HT-29 (cell line): Measurements from ENCODE around the gene TUBB6. TPM values are rescaled to one million over a fixed set of nuclear protein-coding genes. Genes with fewer than 3 reads are reported as not detected.

Experiments used
- DNase-seq: peaks from one replicate; pipeline ENCODE4 v3.0.0-alpha.2; 2015; ENCODE audit warnings: low spot score
- total RNA-seq: library from RNA; depleted of rRNA; stranded (reverse); fragments of >200 nt; shearing (Covaris generic); gene quantifications from 2 replicates; pipeline ENCODE4 v1.2.3, GENCODE V29; 2014

The TUBB6 gene
- total RNA-seq, 1 experiment from 2014 or later, result not detected

- DNase-seq, result no peak
Observed at GRCh38 chr18:12313530-12314245, 5.6 kb downstream of the TUBB6 start.

- no peak for DNase-seq
Observed at GRCh38 chr18:12314591-12315305, 6.7 kb downstream of the TUBB6 start.

GRCh38 chr18:12315490-12315889 is 7.4 kb downstream of the TUBB6 start:
- DNase-seq, result no peak

- DNase-seq, result no peak
Observed at GRCh38 chr18:12315911-12316310, 7.9 kb downstream of the TUBB6 start.

- DNase-seq, result no peak
Observed at GRCh38 chr18:12317664-12318333, 9.8 kb downstream of the TUBB6 start.

- DNase-seq, result no peak
Observed at GRCh38 chr18:12318334-12318697, 10.3 kb downstream of the TUBB6 start.

- DNase-seq, result no peak
Observed at GRCh38 chr18:12318857-12319256, 10.8 kb downstream of the TUBB6 start.

GRCh38 chr18:12321333-12321732 is 13.3 kb downstream of the TUBB6 start:
- no peak for DNase-seq

GRCh38 chr18:12324991-12325725 is 17.1 kb downstream of the TUBB6 start:
- DNase-seq, result no peak

- DNase-seq, result no peak
Observed at GRCh38 chr18:12325726-12326245, 17.7 kb downstream of the TUBB6 start.

GRCh38 chr18:12326711-12327460 is 18.8 kb downstream of the TUBB6 start:
- no peak for DNase-seq

- peak; percentile 90 for DNase-seq
Observed at GRCh38 chr18:12327510-12328178, 19.6 kb downstream of the TUBB6 start.

GRCh38 chr18:12328179-12328823 is 20.3 kb downstream of the TUBB6 start:
- no peak for DNase-seq

- DNase-seq, result no peak
Observed at GRCh38 chr18:12329125-12329698, 21.2 kb downstream of the TUBB6 start.

- DNase-seq, result no peak
Observed at GRCh38 chr18:12330766-12331165, 22.7 kb downstream of the TUBB6 start.

- no peak for DNase-seq
Observed at GRCh38 chr18:12333506-12334290, 25.7 kb downstream of the TUBB6 start.

- DNase-seq, result no peak
Observed at GRCh38 chr18:12334366-12334808, 26.3 kb downstream of the TUBB6 start.

GRCh38 chr18:12334863-12335262 is 26.8 kb downstream of the TUBB6 start:
- DNase-seq, result no peak

- DNase-seq, result no peak
Observed at GRCh38 chr18:12335503-12335902, 27.5 kb downstream of the TUBB6 start.
